ENCODE results near the gene AP4M1.

DNA sequence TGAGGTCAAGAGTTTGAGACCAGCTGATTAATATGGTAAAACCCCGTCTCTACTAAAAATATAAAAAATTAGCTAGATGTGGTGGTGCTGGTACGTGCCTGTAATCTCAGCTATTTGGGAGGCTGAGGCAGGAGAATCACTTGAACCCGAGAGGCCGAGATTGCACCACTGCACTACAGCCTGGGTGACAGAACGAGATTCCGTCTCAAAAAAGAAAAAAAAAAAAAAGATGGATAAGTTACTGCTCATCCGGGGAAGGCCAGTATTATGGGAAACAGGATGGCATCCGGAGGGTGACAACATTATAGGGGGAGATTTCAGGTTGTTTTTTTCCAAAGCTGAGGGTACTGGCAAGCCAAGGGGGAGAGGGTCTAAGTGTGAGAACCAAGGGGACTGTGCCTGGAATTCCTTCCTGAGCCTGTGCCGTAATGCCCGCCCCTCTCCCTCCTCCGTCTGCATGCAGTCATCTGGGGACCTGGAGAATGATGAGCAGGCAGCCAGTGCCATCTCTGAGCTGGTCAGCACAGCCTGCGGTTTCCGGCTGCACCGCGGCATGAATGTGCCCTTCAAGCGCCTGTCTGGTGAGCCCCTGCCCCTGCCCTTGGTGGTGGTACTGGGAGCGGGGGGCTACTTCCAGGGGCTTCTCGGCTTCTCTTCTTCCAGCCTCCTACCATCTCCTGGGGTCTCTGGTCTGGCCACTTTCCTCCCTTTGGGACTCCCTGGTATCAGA, 51.7 kb downstream of the AP4M1 start:
- TF ChIP-seq, protein P1, sequence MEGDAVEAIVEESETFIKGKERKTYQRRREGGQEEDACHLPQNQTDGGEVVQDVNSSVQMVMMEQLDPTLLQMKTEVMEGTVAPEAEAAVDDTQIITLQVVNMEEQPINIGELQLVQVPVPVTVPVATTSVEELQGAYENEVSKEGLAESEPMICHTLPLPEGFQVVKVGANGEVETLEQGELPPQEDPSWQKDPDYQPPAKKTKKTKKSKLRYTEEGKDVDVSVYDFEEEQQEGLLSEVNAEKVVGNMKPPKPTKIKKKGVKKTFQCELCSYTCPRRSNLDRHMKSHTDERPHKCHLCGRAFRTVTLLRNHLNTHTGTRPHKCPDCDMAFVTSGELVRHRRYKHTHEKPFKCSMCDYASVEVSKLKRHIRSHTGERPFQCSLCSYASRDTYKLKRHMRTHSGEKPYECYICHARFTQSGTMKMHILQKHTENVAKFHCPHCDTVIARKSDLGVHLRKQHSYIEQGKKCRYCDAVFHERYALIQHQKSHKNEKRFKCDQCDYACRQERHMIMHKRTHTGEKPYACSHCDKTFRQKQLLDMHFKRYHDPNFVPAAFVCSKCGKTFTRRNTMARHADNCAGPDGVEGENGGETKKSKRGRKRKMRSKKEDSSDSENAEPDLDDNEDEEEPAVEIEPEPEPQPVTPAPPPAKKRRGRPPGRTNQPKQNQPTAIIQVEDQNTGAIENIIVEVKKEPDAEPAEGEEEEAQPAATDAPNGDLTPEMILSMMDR (tag by site-specific recombination; IDR thresholded peaks at IDR 0.05): no peak
- TF ChIP-seq ZNF561 (tag by site-specific recombination; IDR thresholded peaks at IDR 0.05; ENCODE audit: borderline replicate concordance) (no peak), ZBTB20 (tag by site-specific recombination; IDR thresholded peaks at IDR 0.05) (no peak), ZSCAN16 (tag by site-specific recombination; IDR thresholded peaks at IDR 0.05) (no peak), YY1 (tag by site-specific recombination; IDR thresholded peaks at IDR 0.05) (no peak), ZNF433 (tag by site-specific recombination; IDR thresholded peaks at IDR 0.05; ENCODE audit: low read depth) (no peak), KLF16 (tag by site-specific recombination; IDR thresholded peaks at IDR 0.05) (no peak), ZFP41 (tag by site-specific recombination; IDR thresholded peaks at IDR 0.05; ENCODE audit: borderline replicate concordance) (no peak), ZBTB8A (tag by site-specific recombination; IDR thresholded peaks at IDR 0.05) (no peak), ZNF138 (tag by site-specific recombination; IDR thresholded peaks at IDR 0.05; ENCODE audit: borderline replicate concordance) (no peak), ZNF302 (tag by site-specific recombination; IDR thresholded peaks at IDR 0.05; ENCODE audit: low read depth) (no peak)
- TF ChIP-seq, protein P2, sequence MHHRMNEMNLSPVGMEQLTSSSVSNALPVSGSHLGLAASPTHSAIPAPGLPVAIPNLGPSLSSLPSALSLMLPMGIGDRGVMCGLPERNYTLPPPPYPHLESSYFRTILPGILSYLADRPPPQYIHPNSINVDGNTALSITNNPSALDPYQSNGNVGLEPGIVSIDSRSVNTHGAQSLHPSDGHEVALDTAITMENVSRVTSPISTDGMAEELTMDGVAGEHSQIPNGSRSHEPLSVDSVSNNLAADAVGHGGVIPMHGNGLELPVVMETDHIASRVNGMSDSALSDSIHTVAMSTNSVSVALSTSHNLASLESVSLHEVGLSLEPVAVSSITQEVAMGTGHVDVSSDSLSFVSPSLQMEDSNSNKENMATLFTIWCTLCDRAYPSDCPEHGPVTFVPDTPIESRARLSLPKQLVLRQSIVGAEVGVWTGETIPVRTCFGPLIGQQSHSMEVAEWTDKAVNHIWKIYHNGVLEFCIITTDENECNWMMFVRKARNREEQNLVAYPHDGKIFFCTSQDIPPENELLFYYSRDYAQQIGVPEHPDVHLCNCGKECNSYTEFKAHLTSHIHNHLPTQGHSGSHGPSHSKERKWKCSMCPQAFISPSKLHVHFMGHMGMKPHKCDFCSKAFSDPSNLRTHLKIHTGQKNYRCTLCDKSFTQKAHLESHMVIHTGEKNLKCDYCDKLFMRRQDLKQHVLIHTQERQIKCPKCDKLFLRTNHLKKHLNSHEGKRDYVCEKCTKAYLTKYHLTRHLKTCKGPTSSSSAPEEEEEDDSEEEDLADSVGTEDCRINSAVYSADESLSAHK (tag by site-specific recombination; IDR thresholded peaks at IDR 0.05): no peak
